ENCODE data around the gene CNKSR1.

CNKSR1 gene, protein sequence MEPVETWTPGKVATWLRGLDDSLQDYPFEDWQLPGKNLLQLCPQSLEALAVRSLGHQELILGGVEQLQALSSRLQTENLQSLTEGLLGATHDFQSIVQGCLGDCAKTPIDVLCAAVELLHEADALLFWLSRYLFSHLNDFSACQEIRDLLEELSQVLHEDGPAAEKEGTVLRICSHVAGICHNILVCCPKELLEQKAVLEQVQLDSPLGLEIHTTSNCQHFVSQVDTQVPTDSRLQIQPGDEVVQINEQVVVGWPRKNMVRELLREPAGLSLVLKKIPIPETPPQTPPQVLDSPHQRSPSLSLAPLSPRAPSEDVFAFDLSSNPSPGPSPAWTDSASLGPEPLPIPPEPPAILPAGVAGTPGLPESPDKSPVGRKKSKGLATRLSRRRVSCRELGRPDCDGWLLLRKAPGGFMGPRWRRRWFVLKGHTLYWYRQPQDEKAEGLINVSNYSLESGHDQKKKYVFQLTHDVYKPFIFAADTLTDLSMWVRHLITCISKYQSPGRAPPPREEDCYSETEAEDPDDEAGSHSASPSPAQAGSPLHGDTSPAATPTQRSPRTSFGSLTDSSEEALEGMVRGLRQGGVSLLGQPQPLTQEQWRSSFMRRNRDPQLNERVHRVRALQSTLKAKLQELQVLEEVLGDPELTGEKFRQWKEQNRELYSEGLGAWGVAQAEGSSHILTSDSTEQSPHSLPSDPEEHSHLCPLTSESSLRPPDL

DNA sequence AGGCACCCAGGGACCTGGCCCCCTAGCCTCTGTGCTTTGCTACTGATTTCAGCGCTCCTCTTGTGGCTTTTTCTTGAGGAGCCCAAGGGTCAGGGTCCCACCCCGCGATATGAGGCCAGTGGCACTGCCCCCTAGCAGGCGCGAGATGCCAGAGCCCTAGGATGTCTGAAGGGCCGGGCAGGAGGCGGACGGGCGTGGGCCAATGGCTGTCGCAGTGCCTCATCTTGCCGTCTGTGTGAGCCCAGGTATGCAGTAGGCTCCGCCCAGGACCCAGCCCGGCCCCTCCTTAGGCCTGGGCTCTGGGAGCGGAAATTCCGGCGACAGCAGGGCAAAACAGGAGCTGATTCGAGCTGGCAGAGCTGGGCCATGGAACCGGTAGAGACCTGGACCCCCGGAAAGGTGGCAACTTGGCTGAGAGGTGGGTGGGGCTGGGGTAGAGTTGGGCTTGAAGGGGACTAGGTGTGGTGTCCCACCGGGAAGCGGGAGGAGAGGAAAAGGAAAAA lies at the start of gene CNKSR1:
Gene CNKSR1 (plus strand): TSS at position 310 of the 503 bp plus-strand sequence. CDS start 57 bp downstream, at position 367.
- no peak for DNase-seq

DNA sequence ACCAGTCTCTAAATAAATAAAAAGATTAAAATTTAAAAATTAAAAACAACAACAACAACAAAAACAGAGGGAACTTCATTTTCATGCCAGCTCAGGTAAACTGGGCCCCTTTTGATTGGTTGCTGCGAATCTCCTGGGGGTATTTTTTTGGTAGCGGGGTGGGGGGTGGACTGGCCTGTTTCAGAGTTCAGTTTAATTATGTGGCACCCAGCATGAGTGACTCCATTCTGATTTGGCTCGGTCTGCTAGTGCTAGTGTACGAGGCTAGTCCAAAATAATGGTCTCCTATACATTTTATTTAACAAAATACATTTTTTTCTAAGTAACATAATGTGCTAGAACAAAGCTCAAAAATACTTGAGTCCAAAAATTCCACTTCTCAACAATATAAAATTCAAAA lies 47.5 kb upstream of the CNKSR1 start:
- no peak for DNase-seq

DNA sequence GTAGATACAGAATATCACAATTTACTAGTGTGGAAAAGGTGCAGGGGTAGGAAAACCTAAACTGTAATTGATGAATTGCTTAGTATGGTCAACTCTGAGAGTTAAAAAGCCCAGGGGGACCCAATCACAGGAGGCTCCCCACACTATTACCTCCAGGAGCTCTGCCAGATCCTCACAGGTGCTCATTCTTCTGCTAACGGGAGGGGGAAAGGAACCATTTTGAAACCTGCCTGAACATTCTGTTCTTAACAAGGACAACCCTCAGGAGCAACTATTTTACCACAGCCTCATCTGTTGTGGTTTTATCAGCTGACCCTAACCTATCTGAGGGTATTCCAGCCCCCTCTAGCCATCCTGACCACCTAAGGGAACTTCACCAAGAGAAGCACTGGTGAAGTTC lies 46.6 kb upstream of the CNKSR1 start:
- DNase-seq, result no peak

DNA sequence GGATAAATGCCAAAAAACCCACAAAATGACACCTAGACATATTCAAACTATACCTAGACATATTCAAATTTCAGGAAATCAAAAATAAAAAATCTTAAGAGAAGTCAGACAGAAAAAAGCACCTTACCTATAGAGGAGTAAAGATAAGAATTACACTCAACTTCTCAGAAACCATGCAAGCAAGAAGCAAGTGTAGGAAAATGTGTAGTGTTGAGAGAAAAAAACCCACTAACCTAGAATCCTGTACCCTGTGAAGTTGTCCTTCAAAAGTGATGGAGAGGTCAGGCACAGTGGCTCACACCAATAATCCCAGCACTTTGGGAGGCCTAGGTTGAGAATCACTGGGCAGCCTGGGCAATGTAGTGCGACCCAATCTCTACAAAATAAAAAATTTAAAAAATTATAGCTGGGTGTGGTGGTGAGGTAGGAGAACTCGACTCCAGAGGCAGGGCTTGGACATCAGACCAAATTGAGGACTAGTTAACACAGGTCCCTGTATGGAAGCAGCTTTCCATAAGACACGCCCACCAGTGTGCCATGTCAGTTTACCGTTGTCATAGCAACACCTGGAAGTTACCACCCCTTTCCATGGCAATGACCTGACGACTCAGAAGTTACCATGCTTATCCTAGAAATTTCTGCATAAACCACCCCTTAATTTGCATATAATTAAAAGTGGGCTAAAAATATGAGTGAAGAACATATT lies 45.0 kb upstream of the CNKSR1 start:
- no peak for DNase-seq

DNA sequence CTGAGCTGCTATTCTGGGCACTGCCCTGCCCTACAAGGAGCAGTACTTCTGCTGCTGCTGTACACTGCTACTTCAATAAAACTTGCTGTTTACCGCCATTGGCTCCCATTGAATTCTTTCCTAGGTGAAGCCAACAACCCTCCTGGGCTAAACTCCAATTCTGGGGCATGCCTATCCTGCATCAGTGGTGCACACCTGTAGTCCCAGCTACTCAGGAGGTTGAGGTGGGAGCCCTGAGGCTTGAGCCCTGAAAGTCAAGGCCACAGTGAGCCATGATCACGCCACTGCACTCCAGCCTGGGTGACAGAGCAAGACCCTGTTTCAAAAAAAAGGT lies 44.5 kb upstream of the CNKSR1 start:
- DNase-seq, result no peak

DNA sequence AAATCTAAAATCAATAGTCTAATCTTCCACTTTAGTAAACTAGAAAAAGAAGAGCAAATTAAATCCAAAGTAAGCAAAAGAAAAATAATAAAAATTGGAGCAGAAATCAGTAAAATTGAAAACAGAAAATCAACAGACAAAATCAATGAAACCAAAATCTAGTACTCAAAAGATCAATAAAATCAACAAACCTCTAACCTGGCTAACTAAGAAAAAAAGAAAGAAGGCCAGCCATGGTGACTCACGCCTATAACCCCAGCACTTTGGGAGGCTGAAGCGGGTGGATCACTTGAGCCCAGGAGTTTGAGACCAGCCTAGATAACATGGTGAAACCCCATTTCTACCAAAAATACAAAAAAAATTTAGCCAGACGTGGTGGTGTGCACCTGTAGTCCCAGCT lies 42.8 kb upstream of the CNKSR1 start:
- no peak for DNase-seq

DNA sequence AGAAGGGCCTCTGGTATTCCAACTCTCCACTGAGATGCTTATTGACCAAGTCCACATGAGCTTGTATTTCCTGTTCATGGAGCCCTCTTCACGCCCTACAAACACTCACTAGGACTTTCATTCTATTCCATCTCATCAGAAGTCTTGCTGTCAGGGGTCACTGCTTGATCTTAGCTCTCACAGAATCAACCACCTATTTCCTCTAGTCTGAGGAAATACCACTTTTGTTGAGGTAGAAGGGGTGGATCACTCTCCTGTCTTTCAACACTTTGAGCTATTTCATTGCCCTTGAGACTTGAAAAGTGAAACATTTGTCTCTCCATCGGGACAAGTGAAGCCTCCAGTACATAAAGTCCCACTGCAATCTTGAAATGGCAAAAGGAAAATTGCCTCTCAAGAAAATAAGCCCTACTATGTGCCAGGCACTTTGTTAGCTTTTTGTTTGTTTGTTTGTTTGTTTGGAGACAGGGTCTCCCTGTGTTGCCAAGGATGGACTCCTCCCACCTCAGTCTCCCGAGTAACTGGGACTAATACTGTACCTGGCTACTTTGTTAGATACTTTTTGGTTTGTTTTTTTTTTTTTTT lies 38.2 kb upstream of the CNKSR1 start:
- DNase-seq, result peak; percentile 6

DNA sequence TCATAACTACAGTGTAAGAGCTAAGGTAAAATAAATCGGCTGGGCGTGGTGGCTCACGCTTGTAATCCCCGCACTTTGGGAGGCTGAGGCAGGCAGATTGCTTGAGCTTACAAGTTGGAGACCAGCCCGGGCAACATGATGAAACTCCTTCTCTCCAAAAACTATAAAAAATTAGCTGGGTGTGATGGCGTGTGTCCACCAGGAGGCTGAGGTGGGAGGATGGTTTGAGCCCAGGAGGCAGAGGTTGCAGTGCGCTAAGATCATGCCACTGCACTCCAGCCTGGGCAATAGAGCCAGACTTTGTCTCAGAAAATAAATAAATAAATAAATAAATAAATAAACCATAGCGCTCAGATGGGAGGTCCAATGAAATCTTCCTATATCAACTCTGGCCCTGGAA lies 35.1 kb upstream of the CNKSR1 start:
- DNase-seq, result peak; percentile 17

DNA sequence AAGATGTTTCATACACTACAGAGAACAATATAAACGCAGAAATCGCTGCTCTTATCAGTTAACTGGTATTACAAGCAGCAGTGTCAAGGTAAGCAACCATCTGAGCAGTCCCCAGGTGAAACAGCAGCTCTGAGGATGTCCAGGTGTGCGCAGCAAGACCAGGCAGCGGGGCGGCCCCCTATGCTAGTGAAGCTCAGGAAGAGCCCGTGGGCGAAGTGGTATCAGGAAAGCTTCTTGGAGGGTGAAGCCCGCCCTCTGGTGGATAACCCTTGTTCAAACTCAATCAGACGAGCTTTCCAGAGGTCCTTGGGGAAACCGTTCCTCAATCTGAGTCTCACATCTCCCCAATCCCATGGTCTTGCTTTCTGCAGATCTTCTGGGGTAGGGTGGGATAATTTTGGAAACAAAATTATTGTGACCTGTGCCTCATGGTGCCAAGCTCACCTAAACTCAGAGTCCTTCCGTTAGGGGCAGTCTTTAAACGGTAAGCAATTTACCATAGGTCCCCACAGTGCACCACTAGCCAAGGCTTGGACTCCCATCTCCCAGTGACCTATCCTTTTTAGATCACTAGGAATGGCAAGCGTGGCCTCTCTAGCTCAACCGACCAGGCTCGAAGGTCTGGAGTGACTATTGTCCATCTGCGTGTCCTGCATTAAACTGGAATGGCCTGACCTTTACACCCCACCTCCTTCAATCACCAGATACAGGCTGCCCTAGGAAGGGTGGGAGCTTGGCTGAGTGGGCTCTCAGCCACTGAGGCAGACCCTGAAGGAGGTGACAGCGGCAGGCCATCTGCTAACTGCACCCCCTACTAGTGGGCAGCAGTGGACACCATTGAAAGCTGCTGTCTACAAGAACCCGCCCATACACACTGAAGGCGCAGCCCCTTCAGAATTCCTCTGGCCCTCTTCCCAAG lies 32.0 kb upstream of the CNKSR1 start:
- peak; percentile 79 for DNase-seq

DNA sequence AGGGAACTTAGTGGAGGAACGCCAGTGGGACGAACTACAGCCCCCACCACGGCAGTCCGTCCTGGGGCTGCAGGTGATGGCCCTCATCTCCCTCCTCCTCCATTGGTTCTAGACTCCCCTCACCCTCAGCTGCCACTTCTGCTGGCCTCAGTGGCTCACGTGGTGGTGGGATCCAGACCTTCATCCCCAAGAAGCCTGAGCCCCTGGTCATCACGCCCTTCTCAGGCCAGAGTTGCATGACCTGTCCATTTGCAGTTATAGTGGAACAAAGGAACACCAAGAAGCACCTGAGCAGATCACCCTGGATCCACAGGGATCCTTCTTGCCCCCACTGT lies 31.4 kb upstream of the CNKSR1 start:
- no peak for DNase-seq

DNA sequence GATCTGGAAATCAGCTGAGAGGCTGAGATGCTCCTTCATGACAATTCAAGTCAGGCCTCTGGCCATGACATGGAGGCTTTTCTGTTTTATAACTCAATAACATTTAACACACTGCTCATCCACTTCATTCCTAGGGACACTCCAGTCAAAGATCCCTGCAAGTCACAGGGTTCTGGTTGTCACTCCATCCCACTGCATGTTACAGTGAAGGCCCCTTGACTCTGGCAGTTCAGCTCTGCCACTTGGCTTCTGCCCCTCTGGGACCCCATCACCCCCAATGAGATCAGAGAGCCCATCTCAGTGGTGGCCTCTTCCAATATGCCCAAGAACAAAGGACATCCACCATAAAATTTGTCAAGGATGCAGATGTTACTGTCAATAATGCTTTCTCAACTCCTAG lies 28.4 kb upstream of the CNKSR1 start:
- peak; percentile 10 for DNase-seq

DNA sequence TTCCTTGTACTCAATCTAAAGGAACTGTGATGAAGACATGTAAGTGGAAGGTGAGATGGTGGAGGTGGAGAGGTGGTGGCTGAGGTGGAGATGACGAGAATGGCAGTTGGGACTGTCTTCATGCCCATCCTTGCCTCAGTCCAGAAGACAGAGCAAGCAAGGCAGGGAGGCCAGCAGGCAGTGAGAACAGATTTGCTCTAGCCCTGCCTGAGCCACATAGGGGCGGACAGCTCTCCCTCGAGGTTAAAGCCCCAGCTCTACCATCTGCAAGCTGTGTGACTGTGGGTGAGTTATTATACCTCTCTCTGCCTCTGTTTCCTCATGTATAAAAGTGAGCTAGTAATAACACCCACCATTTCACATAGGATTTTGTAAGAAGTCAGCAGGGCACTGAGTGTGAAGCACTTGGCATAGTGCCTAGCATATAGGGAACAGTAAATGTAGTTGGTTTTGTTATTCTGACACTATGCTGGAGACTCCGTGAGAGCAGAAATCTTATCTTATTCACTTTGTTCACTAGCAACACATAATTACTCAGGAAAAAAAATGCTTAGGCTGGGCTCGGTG lies 23.2 kb upstream of the CNKSR1 start:
- no peak for DNase-seq

DNA sequence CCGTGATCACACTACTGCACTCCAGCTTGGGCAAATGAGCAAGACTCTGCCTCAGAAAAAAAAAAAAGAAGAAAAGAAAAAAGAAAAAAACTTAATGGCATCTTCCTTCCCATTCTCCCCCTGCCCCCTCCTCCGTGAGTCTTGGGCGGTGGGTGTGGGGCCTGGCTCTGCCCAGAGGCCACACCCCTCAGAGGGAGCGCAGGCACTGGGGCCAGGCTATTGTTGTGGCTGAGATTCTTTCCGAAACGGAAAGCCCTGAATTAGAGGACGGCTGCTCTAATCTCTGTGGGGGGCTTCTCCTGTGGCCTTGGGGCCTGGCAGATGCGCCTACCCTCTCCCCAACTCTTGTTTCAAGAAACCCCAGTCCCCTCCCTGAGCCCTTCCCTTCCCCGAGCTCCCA lies 22.5 kb upstream of the CNKSR1 start:
- no peak for DNase-seq

DNA sequence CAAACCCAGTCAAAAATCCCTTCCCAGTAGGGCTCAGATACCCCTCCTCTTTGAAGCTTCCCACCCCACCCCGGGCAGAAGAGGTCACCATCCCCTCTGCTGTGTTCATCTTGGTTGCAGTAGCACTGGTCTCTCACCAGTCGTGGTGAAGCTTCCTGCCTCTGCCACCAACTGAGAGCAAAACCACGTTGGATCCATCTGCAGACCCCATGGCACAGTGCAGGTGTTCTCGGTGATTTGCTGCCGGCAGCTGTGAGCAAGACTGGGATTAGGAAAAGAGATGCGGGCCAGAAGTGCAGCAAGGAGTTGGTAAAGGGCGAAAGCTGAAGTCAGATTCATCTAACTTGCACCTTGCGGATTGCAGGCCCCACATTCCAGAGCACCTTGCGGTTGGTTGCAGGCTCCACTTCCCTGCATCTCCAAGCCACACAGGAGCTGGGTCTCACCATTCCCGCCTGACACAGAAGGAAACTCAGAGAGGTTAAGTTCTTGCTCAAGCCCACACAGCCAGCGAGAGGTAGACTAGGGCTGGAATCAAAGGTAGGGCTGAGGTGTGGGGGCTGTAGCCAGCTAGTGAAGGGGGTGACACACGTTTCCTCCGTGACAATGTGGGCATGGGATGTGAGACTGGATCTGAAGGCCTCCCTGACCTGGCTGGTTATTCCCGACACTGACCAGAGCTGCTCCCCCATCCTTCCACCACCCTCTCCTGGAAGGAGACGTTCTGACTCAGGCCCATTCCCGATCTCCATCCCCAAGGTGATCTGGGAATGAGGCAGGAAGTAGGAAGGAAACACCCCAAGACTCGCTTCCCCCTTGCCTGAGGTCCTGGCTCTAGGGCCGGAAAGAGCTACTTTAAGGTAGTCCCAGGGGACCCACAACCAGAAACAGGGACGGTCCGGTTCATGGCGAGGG lies 21.7 kb upstream of the CNKSR1 start:
- DNase-seq, result no peak

DNA sequence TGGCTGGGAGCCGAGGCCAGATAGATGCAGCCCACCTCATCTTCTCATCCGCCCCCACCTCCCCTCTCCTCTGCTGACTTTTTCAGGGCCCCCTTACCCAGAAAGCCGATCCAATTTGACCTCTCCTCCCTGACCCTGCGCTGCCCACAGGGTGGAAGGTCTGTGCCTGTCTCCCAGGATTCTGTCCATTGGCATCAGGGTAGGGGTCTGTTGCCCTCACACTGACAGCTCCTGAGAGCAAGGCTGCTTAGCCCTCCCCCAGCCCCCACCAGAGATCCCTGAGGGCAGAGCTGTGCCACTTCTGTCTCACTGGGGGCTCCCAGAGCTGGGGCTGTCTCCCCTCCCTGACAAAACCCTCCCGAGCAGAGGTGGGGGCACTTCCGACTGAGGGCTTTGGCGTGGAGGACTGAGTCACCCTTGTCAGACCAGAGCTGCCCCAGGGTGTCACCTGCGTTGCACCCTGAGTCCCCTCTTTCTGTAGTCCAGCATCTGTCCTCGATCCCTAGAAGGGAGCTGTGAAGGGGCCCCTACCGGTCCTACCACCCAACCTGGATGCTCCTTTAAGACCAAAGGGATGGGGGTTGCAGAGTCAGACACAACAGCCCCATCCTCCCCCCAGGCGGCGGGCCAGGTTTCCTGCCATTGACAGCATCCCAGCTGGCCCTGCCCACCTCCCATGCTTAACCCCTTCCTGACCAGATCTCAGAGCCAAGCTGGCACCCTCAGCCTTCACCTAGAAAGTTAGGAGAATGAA lies 20.8 kb upstream of the CNKSR1 start:
- no peak for DNase-seq

DNA sequence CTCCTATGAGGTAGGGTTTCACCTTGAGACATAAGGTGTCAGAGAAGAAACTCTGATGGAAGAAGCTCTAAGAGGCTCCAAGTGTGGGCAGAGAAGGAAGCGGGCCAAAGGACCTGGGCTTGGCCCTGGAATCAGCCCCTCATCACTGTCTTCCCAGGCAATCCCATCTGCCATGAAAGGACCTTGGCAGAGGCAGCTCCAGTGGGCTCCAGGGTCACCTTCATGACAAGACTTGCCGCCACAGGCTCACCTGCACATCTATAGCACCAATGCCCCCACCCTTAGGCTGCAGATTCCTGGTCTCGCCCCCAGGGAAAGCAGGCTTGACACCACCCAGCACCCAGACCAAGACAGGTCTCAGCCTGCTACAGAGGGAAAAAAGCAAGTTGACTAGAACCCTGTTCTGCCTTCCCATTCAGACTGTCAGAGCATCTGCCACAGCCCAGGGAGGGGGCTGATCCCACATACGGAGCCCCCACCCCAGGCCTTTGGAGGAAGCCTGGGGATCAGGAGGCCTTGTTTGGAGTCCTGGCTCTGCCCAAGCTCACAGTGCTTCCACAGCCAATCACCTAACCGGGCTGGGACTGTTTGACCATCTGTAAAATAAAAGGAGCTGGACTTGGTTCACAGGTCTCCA lies 18.9 kb upstream of the CNKSR1 start:
- no peak for DNase-seq

DNA sequence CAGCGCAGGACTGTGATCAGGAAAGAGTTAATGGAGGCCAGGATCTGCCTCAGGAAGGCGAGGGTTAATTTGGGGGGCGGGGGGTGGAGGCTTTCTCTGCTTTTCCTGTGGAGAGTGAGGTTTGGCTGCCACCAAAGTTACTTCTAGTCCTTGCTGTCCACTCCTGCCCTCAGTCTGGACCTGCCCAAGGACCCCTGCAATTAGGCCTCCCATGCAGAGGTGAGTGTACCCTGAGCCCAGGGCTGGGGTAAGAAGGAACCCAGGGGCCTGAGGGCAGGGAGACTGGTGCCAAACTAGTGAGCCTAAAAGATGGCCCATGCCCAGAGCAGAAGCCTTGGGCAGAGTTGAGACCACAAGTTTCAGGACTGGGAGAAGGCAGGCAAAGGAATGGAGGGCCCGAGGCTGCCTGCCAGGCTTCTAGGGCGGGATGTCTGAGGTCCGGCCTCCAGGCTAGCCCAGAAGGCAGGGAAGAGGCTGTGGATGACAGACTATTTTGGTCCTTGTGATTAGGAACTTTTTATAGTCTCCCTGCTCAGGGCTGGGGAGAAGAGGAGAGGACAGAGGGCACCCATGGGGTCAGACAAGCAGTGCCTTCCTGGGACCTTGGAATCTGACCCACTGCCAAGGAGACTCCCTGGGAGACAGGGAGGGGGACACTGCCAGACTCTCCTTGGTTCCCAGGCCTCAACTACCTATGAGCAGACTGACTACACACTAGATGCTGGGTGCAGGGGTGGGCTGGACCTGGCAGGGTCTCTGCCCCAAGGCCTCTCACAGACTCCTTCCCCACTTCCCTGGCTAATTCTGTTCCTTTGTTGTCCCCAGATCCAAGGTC lies 18.2 kb upstream of the CNKSR1 start, which contains the start of gene FAM110D:
Gene FAM110D (plus strand): TSS at position 172 of the 835 bp plus-strand sequence. CDS start 2,213 bp downstream, outside the sequence.
- DNase-seq, result no peak

DNA sequence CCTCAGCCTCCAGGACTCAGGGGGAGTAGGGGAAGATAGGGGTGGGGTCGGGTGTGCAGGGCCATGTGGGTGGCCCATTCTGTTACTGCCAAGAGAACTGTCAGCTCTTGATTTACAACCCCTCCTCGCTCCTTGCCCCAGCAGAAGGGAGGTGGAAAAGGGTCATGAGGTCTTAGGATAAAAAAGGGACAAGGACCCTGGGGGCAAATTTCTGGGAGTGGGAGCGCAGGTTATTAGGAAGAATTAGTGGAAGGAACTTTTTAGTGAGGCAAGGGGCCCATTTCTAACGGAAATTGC lies 17.6 kb upstream of the CNKSR1 start:
- no peak for DNase-seq

Data from activated CD8-positive, alpha-beta memory T cell treated with anti-CD3 and anti-CD28 coated beads, Interleukin-2, amount 50 U/mL, for 48 hours (primary cell).